GM18499 (cell line): ENCODE data around the gene SEC16A.

ENCODE experiments used
- ATAC-seq: cut with Tn5 transposase; IDR thresholded peaks from one replicate; pipeline ENCODE4 v1.9.1; 2021; ENCODE audit warnings: moderate number of reproducible peaks; ENCODE audit not compliant: insufficient read depth, unreplicated experiment

SEC16A gene

DNA sequence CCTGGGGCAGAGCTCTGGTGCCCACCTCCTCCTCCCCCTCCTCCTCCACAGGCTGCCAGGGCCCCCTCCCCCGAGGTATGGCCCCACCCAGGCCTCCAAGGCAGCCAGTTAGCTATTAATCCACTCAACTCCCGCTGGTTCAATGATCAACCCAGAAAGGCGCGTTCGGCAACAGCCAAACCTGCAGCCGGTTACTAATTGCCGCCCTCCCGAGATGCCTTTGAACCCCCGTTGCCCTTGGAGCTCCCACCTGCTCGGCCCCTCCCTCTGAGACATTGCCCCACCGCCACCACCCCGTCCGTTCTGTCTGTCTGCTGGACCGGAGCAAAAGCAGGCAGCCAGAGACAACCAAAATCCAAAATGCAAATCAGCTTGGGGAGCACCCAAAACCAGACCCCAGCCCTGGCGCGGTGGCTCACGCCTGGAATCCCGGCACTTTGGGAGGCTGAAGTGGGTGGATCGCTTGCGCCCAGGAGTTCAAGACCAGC is 37.3 kb upstream of the SEC16A start:
- ATAC-seq: no peak

- ATAC-seq: no peak
Measured at GRCh38 chr9:136519263-136520052, 36.6 kb upstream of the SEC16A start.

GRCh38 chr9:136518623-136519022 is 35.8 kb upstream of the SEC16A start:
- no peak for ATAC-seq

DNA sequence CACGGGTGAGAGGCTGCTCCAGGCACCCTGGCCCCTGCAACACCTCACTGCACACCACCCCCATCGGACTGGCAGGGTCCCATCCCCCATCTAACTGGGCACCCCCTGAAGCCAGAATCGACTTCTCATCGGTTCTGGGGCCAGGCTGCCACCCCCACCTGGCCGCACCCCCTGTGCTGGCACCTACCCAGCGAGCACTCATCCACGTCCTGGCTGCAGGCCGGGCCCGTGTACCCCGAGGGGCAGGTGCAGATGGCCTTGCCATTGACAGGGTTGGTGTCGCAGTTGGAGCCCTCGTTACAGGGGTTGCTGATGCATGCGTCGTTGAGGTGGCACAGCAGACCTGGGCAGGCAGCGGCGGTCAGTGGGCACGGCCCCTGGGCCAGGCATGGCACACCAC is 35.1 kb upstream of the SEC16A start:
- ATAC-seq: no peak

- ATAC-seq: no peak
Measured at GRCh38 chr9:136517012-136517743, 34.3 kb upstream of the SEC16A start.

GRCh38 chr9:136516191-136516654 is 33.4 kb upstream of the SEC16A start:
- ATAC-seq: no peak

- no peak for ATAC-seq
Measured at GRCh38 chr9:136515276-136515675, 32.4 kb upstream of the SEC16A start.

DNA sequence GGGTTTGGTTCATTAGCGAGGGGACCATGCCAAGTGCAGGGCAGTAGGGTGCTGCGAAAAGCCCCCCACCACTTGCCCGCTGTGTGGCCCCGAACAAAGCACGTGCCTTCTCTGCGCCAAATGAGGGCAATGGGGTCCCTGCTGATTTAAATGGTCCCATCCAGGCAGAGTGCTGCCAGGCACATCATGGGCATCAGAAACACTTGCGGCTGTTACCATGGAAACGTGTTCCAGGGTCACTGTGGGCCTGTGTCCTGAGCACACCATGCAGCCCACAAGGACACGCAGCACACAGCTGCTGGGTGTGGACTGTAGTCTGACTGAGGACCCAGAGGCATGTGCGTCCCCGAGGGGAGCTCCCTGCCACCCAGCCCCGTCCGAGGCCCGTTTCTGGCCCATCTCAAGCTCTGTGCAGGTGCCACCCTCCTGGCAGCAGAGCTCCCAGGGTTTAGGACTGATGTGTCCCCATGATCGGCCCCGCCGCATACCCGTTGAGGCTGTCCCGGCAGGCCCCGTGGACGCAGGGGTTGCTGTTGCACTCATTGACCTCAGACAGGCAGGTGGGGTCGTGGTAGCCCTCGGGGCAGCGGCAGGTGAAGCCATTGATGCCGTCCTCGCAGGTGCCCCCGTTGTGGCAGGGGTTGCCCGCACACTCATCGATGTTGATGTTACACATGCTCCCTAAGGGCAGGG is 31.3 kb upstream of the SEC16A start:
- no peak for ATAC-seq

GRCh38 chr9:136513191-136513590 is 30.4 kb upstream of the SEC16A start:
- no peak for ATAC-seq

GRCh38 chr9:136512651-136513071 is 29.8 kb upstream of the SEC16A start:
- ATAC-seq: no peak

DNA sequence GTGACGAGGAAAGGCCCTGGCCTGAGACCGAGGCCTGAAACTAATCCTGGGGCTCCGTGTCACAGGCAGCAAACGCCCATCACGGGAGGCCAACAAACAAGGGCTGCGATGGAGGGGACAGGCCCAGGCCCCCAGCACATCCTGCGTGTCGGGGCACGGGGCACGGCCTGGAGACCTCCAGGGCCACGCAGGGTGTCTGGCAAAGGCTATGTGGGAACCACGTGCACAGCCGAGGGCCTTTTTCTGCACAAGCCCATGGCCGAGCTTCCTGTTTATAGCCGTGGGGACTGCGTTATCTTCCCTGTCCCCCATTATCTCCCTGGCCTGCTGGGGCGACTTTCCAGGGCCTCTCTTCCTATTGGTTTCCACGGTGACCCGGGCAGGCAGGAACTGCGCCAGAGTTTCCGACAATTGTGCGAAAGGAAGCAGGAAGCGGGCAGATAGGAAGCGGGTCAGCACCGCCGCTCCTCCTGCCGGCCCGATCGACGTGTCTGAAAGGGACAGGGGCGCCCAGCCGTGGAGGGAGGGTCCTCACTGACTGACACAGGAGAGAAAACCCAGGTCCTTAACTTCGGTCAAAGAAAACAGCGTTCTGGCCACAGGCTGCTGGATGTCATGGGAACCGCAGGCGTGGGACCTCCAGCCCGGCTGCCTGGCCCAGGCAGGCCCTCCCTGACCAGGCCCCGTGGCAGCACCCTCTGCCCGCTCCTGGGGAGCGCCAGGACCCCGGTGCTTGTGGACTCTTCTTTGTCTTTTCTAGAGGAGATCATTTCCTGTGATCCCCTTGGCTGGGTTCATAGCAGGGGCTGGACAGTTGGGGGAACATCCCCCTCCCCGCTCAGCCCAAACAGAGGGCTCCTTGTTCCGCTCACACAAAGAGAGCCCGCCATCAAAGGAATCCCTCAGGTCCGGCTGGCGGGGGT is 29.1 kb upstream of the SEC16A start:
- no peak for ATAC-seq

GRCh38 chr9:136511144-136511669 is 28.4 kb upstream of the SEC16A start:
- ATAC-seq: no peak

DNA sequence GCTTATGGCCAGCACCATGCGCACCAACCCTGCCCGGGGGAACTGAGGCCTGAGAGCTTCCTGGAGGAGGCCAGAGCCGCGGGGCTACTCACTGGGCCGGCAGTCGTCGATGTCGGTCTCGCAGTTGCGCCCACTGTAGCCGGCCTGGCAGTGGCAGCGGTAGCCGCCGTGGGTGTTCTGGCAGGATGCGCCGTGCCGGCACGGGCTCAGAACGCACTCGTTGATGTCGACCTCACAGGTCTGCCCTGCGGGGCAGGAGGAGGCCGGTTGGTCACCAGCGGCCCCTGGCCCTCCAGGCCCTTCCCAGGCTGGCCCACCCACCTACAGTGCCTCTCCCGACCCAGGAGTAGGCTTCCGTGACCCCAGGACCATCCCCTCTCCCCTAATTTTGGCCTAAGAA is 27.7 kb upstream of the SEC16A start:
- ATAC-seq: no peak

DNA sequence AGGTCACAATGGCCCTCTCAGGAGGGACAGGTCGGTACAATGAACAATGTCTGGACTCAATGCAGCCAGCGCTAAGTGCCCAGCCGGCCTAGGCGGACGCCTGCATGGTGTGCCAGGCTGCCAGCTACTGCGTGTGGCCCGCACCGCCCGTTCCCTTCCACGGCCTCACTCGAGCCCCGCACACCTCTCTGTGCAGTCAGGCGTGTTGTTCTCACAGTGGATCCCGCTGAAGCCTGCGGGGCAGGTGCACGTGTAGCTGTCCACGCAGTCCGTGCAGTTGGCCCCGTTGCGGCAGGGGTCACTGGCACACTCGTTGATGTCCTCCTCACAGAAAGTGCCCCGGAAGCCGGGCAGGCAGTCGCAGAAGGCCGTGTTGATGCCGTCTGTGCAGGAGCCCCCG is 26.7 kb upstream of the SEC16A start:
- ATAC-seq: no peak

DNA sequence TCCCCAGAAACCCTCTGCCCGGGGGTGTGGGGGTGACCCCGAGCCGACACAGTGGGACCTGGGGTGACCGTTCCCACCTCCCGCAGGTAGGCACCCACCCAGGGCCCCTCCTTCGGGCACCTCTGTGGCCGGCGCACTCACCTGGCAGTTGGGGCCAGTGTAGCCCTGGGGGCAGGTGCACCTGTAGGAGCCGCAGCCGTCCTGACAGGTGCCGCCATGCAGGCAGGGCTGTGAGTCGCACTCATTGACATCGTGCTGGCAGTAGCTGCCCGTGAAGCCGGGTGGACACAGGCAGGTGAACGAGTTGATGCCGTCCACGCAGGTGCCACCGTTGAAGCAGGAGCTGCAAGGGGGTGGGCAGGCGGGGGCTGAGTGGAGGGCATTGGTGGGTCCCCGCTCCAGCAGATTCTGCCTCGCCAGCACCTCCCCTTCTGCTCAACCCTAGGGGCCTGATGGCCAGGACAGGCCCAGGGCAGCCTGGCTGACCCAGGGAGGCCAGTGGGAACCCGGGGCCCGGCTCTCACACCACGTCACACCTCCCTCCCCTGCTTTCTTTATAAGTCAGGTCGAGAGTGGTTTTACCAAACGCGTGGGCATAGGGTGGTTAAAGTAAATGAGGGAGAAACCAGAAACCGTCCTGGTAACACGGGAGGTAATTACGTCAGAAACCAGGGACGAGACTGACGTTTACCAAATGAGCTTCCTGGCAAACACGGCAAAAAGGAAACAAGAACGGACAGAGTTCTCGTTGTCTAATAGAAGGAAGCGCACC is 26.1 kb upstream of the SEC16A start:
- no peak for ATAC-seq

- no peak for ATAC-seq
Measured at GRCh38 chr9:136507992-136508375, 25.1 kb upstream of the SEC16A start.

DNA sequence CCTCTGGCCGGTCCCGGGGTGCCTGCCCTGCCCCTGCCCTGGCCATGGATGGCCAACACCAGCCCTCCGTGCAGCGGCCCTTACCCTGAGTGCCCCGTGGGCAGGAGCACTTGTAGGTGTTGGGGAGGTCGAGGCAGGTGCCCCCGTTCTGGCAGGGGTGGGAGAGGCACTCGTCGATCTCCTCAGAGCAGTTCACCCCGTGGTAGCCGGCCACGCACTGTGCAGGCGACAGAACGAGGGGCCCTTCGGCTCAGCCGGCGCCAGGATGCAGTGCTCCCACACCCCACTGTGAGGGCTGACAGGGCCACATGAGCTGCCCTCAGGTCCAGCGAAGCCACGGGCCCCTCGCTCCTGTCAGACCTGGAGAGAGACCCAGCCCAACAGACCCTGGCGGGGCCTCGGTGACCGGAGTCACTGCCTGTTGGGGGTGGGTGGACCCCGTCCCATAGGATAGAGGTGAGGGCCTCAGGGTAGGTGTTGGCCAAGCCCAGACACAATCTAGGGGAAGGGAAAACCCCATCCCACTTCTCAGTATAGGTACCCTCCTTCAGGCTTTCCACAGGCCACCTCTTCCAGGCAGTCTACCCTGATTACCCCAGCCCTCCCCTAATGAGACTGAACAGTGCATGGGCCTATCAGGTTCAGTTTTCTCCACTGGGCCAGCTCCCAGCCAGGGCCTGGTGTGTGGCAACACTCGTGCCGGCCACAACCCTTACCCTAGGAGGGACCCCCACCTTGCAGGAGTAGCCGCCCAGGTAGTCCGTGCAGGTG is 24.6 kb upstream of the SEC16A start:
- ATAC-seq: no peak

DNA sequence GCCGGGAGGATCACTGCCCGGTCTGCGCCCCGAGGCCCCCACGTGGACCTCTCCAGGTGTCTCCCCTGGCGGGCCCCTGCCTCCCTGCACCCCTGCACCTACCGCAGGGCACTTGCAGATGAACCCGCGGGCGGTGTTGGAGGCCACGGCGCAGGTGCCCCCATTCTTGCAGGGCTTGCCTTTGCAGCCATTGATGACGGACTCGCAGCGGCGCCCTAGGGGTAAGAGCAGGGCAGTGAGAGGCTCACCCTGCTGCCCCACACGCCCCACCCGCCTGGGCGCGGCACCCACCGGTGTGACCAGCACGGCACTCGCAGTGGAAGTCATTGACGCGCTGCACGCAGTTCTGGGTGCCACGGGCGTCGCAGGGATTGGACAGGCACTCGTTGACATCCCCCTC is 23.6 kb upstream of the SEC16A start:
- no peak for ATAC-seq
